AG10803 (cell line): ENCODE results near the gene ABLIM3.

Source experiments
- DNase-seq: peaks from one replicate; pipeline ENCODE4 v3.0.0; 2010; ENCODE audit warnings: low read depth
- H3K4me3 ChIP-seq: 2 replicates; pipeline ENCODE4 v1.5.1; 2011; ENCODE audit warnings: mild to moderate bottlenecking, low read length, control low read depth
- CTCF ChIP-seq: conservative IDR thresholded peaks from 2 replicates; pipeline ENCODE4 v1.5.1; 2011; ENCODE audit warnings: mild to moderate bottlenecking, low read length, control low read depth, inconsistent platforms

Gene ABLIM3

GRCh38 chr5:149188383-149188782 lies 47.1 kb downstream of the ABLIM3 start:
- no peak overlapping the region for H3K4me3 ChIP-seq
- TF ChIP-seq CTCF = no peak
- no peak for DNase-seq

GRCh38 chr5:149195337-149195887 lies 54.1 kb downstream of the ABLIM3 start:
- no peak for TF ChIP-seq CTCF
- no peak for DNase-seq
- H3K4me3 ChIP-seq = no peak overlapping the region

DNA sequence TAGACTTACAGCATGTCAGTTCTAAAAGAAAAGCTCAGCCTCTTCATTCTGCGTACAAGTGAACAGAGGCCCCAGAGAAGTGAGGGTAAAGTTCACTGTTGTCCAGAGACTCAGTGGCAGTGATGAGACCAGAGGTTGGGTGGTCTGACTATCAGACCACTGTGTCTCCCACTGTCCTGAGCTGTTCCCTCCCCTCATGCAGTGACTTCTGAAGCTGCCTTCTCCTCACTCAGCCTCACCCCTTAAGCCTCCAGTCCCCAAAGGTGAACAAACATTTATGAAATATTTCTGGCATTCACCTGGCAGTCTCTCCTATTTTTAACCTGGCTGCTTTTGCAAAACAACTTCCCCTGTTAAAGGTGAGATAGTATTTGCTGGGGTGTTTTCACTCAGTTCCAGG lies 54.7 kb downstream of the ABLIM3 start:
- no peak for TF ChIP-seq CTCF
- DNase-seq = no peak
- H3K4me3 ChIP-seq = no peak overlapping the region

DNA sequence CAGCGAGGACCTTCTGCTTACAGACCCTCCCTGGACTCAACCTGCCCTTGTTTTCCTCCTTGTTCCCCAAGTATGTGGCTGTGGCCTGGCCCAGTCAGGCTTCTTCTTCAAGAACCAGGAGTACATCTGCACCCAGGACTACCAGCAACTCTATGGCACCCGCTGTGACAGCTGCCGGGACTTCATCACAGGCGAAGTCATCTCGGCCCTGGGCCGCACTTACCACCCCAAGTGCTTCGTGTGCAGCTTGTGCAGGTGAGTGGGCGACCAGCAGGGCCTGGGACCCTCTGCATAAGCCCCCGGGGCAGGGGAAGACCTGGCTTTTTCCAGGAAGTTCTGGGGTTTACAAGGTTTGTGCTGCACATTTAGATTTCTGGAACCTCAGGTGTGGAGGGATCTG lies 56.9 kb downstream of the ABLIM3 start:
- H3K4me3 ChIP-seq = no peak overlapping the region
- no peak for TF ChIP-seq CTCF
- DNase-seq = no peak

GRCh38 chr5:149200355-149200754 lies 59.1 kb downstream of the ABLIM3 start:
- DNase-seq = no peak
- TF ChIP-seq CTCF = no peak
- no peak overlapping the region for H3K4me3 ChIP-seq

- no peak for DNase-seq
- TF ChIP-seq CTCF = no peak
- no peak overlapping the region for H3K4me3 ChIP-seq
These were observed 59.9 kb downstream of the ABLIM3 start for GRCh38 chr5:149201121-149201637.

DNA sequence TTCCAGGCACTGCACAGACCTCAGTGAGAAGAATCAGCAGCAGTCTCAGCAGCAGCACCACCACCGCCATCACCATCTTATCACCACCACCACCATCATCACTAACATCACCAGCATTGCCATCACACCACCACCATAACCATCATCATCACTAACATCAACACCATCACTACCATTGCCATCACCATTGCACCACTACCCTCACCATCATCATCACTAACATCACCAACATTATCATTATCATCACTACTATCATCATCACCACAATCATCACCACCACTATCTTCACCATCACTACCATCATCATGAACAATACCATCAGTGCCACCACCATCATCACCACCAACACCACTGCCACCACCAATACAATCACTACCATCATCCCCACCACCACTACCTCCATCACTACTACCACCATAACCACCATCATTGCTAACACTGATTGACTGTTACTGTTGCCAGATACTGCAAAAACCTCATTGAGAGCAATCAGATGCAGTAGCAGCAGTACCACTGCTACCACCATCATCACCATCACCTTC lies 61.7 kb downstream of the ABLIM3 start:
- no peak for TF ChIP-seq CTCF
- H3K4me3 ChIP-seq = no peak overlapping the region
- DNase-seq = no peak
